ENCODE measurements around the gene CEP41.
"Not testable (repeated sequence)": the region's sequence is repeated elsewhere in the genome, so short reads cannot be mapped to it uniquely, and the experiment has no call there.

The CEP41 gene

GRCh38 chr7:130458257-130458656 is 17.4 kb upstream of the CEP41 start:
- peak; percentile 68 for DNase-seq

- DNase-seq = no peak
Measured at GRCh38 chr7:130454959-130455358, 14.1 kb upstream of the CEP41 start.

GRCh38 chr7:130452951-130453350 is 12.1 kb upstream of the CEP41 start:
- no peak for DNase-seq

- DNase-seq = not testable (repeated sequence)
Measured at GRCh38 chr7:130451344-130451743, 10.5 kb upstream of the CEP41 start.

GRCh38 chr7:130446259-130446658 is 5.4 kb upstream of the CEP41 start:
- no peak for DNase-seq

GRCh38 chr7:130444751-130445407 is 4.1 kb upstream of the CEP41 start:
- DNase-seq = no peak

GRCh38 chr7:130444234-130444633 is 3.4 kb upstream of the CEP41 start:
- DNase-seq = no peak

GRCh38 chr7:130442601-130443000 is 1.8 kb upstream of the CEP41 start:
- DNase-seq = no peak

- no peak for DNase-seq
Measured at GRCh38 chr7:130441408-130441869, 623 bp upstream of the CEP41 start.

- DNase-seq = no peak
Measured at GRCh38 chr7:130436253-130436652, 4.6 kb downstream of the CEP41 start.

GRCh38 chr7:130435311-130435854 is 5.4 kb downstream of the CEP41 start:
- no peak for DNase-seq

GRCh38 chr7:130433301-130433700 is 7.5 kb downstream of the CEP41 start:
- DNase-seq = peak; percentile 36

GRCh38 chr7:130432886-130433285 is 7.9 kb downstream of the CEP41 start:
- no peak for DNase-seq

GRCh38 chr7:130430841-130431666 is 9.8 kb downstream of the CEP41 start:
- no peak for DNase-seq

GRCh38 chr7:130430115-130430514 is 10.7 kb downstream of the CEP41 start:
- DNase-seq = no peak

GRCh38 chr7:130429019-130429418 is 11.8 kb downstream of the CEP41 start:
- no peak for DNase-seq

- DNase-seq = peak; percentile 39
Measured at GRCh38 chr7:130426564-130426963, 14.3 kb downstream of the CEP41 start.

- no peak for DNase-seq
Measured at GRCh38 chr7:130425796-130426195, 15.0 kb downstream of the CEP41 start.

GRCh38 chr7:130423501-130424037 is 17.2 kb downstream of the CEP41 start:
- no peak for DNase-seq

GRCh38 chr7:130421684-130422083 is 19.1 kb downstream of the CEP41 start:
- no peak for DNase-seq

GRCh38 chr7:130420943-130421578 is 19.8 kb downstream of the CEP41 start:
- DNase-seq = no peak

GRCh38 chr7:130419658-130420057 is 21.2 kb downstream of the CEP41 start:
- DNase-seq = no peak

GRCh38 chr7:130418306-130418705 is 22.5 kb downstream of the CEP41 start:
- no peak for DNase-seq

Data from MV-4-11 (cell line).